ENCODE data around the gene ZNF496. TPM values are rescaled to one million over a fixed set of nuclear protein-coding genes. Genes with fewer than 3 reads are reported as not detected.
A peak's percentile ranks its signal among the peaks of the same experiment; 100 is the strongest.
"Not testable (repeated sequence)": the region's sequence is repeated elsewhere in the genome, so short reads cannot be mapped to it uniquely, and the experiment has no call there.

Gene ZNF496
- total and polyA plus RNA-seq, 2 experiments from 2014 or later: 18.8 to 108 TPM

DNA sequence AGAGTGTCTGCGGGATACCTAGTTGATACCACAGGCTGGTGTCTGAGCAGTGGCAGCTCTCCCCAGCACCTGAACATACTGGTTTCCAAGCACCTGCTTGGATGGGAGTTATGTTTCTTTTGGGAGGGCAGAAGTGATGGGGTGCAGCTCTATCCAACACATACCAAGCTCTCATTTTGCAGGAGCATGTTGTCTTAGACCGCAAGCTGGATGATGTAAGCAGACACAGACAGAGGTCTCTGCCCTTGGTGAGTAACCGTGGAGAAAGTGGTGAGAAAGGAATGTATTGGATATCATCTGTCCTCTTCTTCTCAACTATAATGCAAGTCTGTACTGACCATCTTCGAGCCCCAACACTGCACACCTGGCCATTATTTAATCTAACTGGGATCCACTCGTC, 37.4 kb downstream of the ZNF496 start:
- no peaks in the 10 kb centered on the region for H3K9me3 ChIP-seq (ENCODE audit: low read depth)
- DNase-seq (ENCODE audit: low read depth in 1 of 2, low spot score in 1 of 2): peak in 1 of 2 donors; percentile 77
- no peak for TF ChIP-seq CTCF (IDR thresholded peaks at IDR 0.05; ENCODE audit: low read depth, low read length)
- no peak overlapping the region for H3K27ac ChIP-seq
- no peak overlapping the region for H3K4me3 ChIP-seq
- H3K27me3 ChIP-seq: no peaks in the 10 kb centered on the region
- no peaks in the 10 kb centered on the region for H3K36me3 ChIP-seq
- H3K4me1 ChIP-seq (ENCODE audit: low read depth): no peaks in the 10 kb centered on the region

GRCh38 chr1:247293047-247293446, 38.6 kb downstream of the ZNF496 start:
- H3K27ac ChIP-seq: no peak overlapping the region
- DNase-seq (ENCODE audit: low read depth in 1 of 2, low spot score in 1 of 2): peak; percentile 52 to 83
- no peaks in the 10 kb centered on the region for H3K4me1 ChIP-seq (ENCODE audit: low read depth)
- no peak overlapping the region for H3K4me3 ChIP-seq
- H3K27me3 ChIP-seq: no peaks in the 10 kb centered on the region
- H3K9me3 ChIP-seq (ENCODE audit: low read depth): no peaks in the 10 kb centered on the region
- TF ChIP-seq CTCF (IDR thresholded peaks at IDR 0.05; ENCODE audit: low read depth, low read length): no peak
- no peaks in the 10 kb centered on the region for H3K36me3 ChIP-seq

GRCh38 chr1:247291833-247292561, 39.7 kb downstream of the ZNF496 start:
- no peaks in the 10 kb centered on the region for H3K36me3 ChIP-seq
- no peak for TF ChIP-seq CTCF (IDR thresholded peaks at IDR 0.05; ENCODE audit: low read depth, low read length)
- no peak for DNase-seq (ENCODE audit: low read depth in 1 of 2, low spot score in 1 of 2)
- H3K27me3 ChIP-seq: no peaks in the 10 kb centered on the region
- H3K4me1 ChIP-seq (ENCODE audit: low read depth): no peaks in the 10 kb centered on the region
- H3K9me3 ChIP-seq (ENCODE audit: low read depth): no peaks in the 10 kb centered on the region
- no peak overlapping the region for H3K27ac ChIP-seq
- no peak overlapping the region for H3K4me3 ChIP-seq

DNA sequence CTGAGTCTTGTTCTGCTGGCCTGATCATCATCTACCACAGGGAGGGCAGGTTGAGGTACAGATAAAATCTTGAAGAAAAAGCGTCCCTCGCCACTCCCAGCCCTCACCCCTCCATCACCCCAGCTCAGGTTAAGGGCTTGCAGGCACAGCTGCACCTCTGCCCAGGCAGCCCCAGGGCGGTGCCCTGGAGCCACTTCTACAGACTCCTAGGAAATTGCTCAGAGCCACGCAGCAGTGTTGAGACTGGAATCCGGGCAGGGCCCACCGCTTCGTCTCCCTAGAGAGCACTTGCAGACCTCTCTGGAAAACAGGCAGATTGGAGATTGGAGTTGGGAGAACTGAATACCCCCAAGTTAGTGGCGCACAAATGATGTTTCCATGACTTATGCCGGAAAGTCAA, 40.5 kb downstream of the ZNF496 start:
- Histone ChIP-seq H3K27ac (no peak overlapping the region), H3K9me3 (ENCODE audit: low read depth) (no peaks in the 10 kb centered on the region), H3K36me3 (no peaks in the 10 kb centered on the region), H3K4me1 (ENCODE audit: low read depth) (no peaks in the 10 kb centered on the region), H3K4me3 (no peak overlapping the region), H3K27me3 (no peaks in the 10 kb centered on the region)
- no peak for TF ChIP-seq CTCF (IDR thresholded peaks at IDR 0.05; ENCODE audit: low read depth, low read length)
- no peak for DNase-seq (ENCODE audit: low read depth in 1 of 2, low spot score in 1 of 2)

- Histone ChIP-seq H3K36me3 (no peaks in the 10 kb centered on the region), H3K27ac (no peak overlapping the region), H3K9me3 (ENCODE audit: low read depth) (no peaks in the 10 kb centered on the region), H3K4me3 (no peak overlapping the region), H3K4me1 (ENCODE audit: low read depth) (no peaks in the 10 kb centered on the region), H3K27me3 (no peaks in the 10 kb centered on the region)
- no peak for TF ChIP-seq CTCF (IDR thresholded peaks at IDR 0.05; ENCODE audit: low read depth, low read length)
- DNase-seq (ENCODE audit: low read depth in 1 of 2, low spot score in 1 of 2): no peak
Observed at GRCh38 chr1:247290576-247290975, 41.1 kb downstream of the ZNF496 start.

DNA sequence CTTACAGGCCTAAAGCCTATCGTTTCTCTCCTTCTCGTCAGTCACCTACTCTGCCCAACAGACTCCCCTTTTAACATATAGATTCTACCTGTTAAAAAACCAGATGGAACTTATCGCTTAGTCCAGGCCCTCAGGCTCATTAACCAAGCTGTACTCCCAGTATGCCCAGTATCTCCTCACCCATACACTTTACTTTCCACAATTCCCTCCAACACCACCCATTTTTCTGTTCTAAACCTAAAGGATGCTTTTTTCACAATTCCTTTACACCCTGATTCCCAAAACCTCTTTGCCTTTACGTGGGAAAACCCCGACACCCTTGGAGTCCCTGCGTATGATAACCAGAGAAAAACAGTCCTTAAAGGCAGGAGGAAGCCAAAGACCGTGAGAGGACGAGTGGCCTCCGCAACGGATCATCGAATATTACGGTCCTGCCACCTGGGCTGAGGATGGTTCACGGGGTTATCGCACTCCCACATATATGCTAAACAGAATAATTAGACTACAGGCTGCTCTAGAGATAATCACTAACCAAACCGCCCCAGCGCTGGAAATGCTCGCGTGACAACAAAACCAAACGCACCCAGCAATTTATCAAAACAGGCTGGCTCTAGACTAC, 42.3 kb downstream of the ZNF496 start:
- not testable (repeated sequence) for H3K4me1 ChIP-seq (ENCODE audit: low read depth); H3K27me3 ChIP-seq; DNase-seq (ENCODE audit: low read depth in 1 of 2, low spot score in 1 of 2); H3K4me3 ChIP-seq; H3K9me3 ChIP-seq (ENCODE audit: low read depth); H3K27ac ChIP-seq; H3K36me3 ChIP-seq
